Nephron (organoid): ENCODE data around the gene SSRP1.

Experiments
- H3K27ac Mint-ChIP-seq, 3 experiments: 2 replicates each; pipeline ENCODE4 v1.8.0; 2020; ENCODE audit warnings: mixed read lengths in 3 of 3, mild to moderate bottlenecking in 2 of 3, moderate library complexity in 1 of 3
- H3K27me3 Mint-ChIP-seq: 2 replicates; pipeline ENCODE4 v1.8.0; 2021; ENCODE audit warnings: low read depth, mild to moderate bottlenecking, moderate library complexity, mixed read lengths
- H3K36me3 Mint-ChIP-seq: 2 replicates; pipeline ENCODE4 v1.8.0; 2020; ENCODE audit warnings: low read depth, mixed read lengths
- H3K4me1 Mint-ChIP-seq: 2 replicates; pipeline ENCODE4 v1.8.0; 2020; ENCODE audit warnings: mixed read lengths
- H3K4me3 Mint-ChIP-seq, 3 experiments: 2 replicates each; pipeline ENCODE4 v1.8.0; 2020; ENCODE audit warnings: mild to moderate bottlenecking in 3 of 3, mixed read lengths in 3 of 3, moderate library complexity in 2 of 3
- H3K9me3 Mint-ChIP-seq: 2 replicates; pipeline ENCODE4 v1.8.0; 2020; ENCODE audit warnings: mixed read lengths
- CTCF ChIP-seq, 3 experiments: fragments of 200-600 bp; sonication (generic); IDR thresholded peaks; one replicate each; pipeline ENCODE4 v1.5.0; 2021; ENCODE audit warnings: antibody characterized with exemption in 3 of 3; ENCODE audit not compliant: unreplicated experiment in 3 of 3

SSRP1 gene

GRCh38 chr11:57320067-57320718 is 15.5 kb downstream of the SSRP1 start:
- Mint-ChIP-seq H3K4me1 (peaks cover 38% of the 10 kb centered on the region), H3K36me3 (peaks cover 17% of the 10 kb centered on the region), H3K27me3 (peaks cover 3% of the 10 kb centered on the region), H3K9me3 (no peaks in the 10 kb centered on the region), H3K4me3 (no peak overlapping the region), H3K27ac (peak overlapping the region in 1 of 3 experiments; percentile 98)
- TF ChIP-seq CTCF (IDR thresholded peaks at IDR 0.05; ENCODE audit: unreplicated experiment in 3 of 3), result no peak

GRCh38 chr11:57318178-57318577 is 17.5 kb downstream of the SSRP1 start:
- Mint-ChIP-seq H3K36me3 (peaks cover 23% of the 10 kb centered on the region), H3K27me3 (peaks cover 3% of the 10 kb centered on the region), H3K27ac (peak overlapping the region; percentile 73 to 91 (median 85))

GRCh38 chr11:57316017-57316416 is 19.7 kb downstream of the SSRP1 start:
- H3K27me3 Mint-ChIP-seq, result peaks cover 2% of the 10 kb centered on the region
- peaks cover 26% of the 10 kb centered on the region for H3K36me3 Mint-ChIP-seq
- H3K9me3 Mint-ChIP-seq, result no peaks in the 10 kb centered on the region
- no peak for TF ChIP-seq CTCF (IDR thresholded peaks at IDR 0.05; ENCODE audit: unreplicated experiment in 3 of 3)
- no peak overlapping the region for H3K4me3 Mint-ChIP-seq
- no peak overlapping the region for H3K27ac Mint-ChIP-seq
- H3K4me1 Mint-ChIP-seq, result peaks cover 26% of the 10 kb centered on the region

More at GRCh38 chr11:57318178-57318577, 17.5 kb downstream of the SSRP1 start:
- peak overlapping the region; percentile 51 to 75 (median 60) for H3K4me3 Mint-ChIP-seq
- TF ChIP-seq CTCF (IDR thresholded peaks at IDR 0.05; ENCODE audit: unreplicated experiment in 3 of 3), result no peak
- H3K9me3 Mint-ChIP-seq, result no peaks in the 10 kb centered on the region
- H3K4me1 Mint-ChIP-seq, result peaks cover 34% of the 10 kb centered on the region

- Mint-ChIP-seq H3K27me3 (no peaks in the 10 kb centered on the region), H3K36me3 (peaks cover 24% of the 10 kb centered on the region), H3K9me3 (no peaks in the 10 kb centered on the region), H3K4me1 (peaks cover 26% of the 10 kb centered on the region), H3K4me3 (no peak overlapping the region), H3K27ac (no peak overlapping the region)
- TF ChIP-seq CTCF (IDR thresholded peaks at IDR 0.05; ENCODE audit: unreplicated experiment in 3 of 3), result no peak
These were observed 20.2 kb downstream of the SSRP1 start for GRCh38 chr11:57315491-57315890.

- H3K27me3 Mint-ChIP-seq, result no peaks in the 10 kb centered on the region
- H3K4me1 Mint-ChIP-seq, result peaks cover 37% of the 10 kb centered on the region
- no peak overlapping the region for H3K27ac Mint-ChIP-seq
- no peak overlapping the region for H3K4me3 Mint-ChIP-seq
- H3K9me3 Mint-ChIP-seq, result no peaks in the 10 kb centered on the region
- peaks cover 29% of the 10 kb centered on the region for H3K36me3 Mint-ChIP-seq
- TF ChIP-seq CTCF (IDR thresholded peaks at IDR 0.05; ENCODE audit: unreplicated experiment in 3 of 3), result no peak
These were observed 21.3 kb downstream of the SSRP1 start for GRCh38 chr11:57314221-57314973.
